SK-N-MC (cell line): ENCODE data around the gene GK2.

Experiments used
- DNase-seq: peaks from one replicate; pipeline ENCODE4 v3.0.0-alpha.2; 2011; ENCODE audit warnings: low read depth, low spot score
- H3K27ac ChIP-seq: fragments of 200-600 bp; sonication (generic); 2 replicates; pipeline ENCODE4 v1.5.1; 2016; ENCODE audit warnings: mixed run types
- H3K36me3 ChIP-seq: fragments of 200-600 bp; sonication (generic); 2 replicates; pipeline ENCODE4 v1.6.1; 2017; ENCODE audit warnings: antibody characterized with exemption, low read length, mixed read lengths; ENCODE audit not compliant: insufficient read depth
- H3K4me3 ChIP-seq: fragments of 200-600 bp; sonication (generic); 2 replicates; pipeline ENCODE4 v1.5.1; 2016
- H3K9ac ChIP-seq: fragments of 200-600 bp; sonication (generic); 2 replicates; pipeline ENCODE4 v1.8.0; 2017; ENCODE audit warnings: mixed run types, mixed read lengths; ENCODE audit not compliant: insufficient read length
- H3K9me3 ChIP-seq: fragments of 200-600 bp; sonication (generic); 2 replicates; pipeline ENCODE4 v1.6.1; 2017; ENCODE audit warnings: low read depth, mild to moderate bottlenecking, antibody characterized with exemption, low read length, moderate library complexity, mixed read lengths
- EZH2 ChIP-seq: fragments of 200-600 bp; sonication (generic); IDR thresholded peaks from one replicate; pipeline ENCODE4 v1.6.1; 2017; ENCODE audit warnings: antibody characterized with exemption
- FOXP2 ChIP-seq: optimal IDR thresholded peaks from 2 replicates; pipeline ENCODE3; 2011; ENCODE audit warnings: mild to moderate bottlenecking, moderate library complexity; ENCODE audit not compliant: insufficient read depth; ENCODE audit errors: extremely low read length, control extremely low read depth
- POLR2AphosphoS5 ChIP-seq: IDR thresholded peaks from 2 replicates; pipeline ENCODE4 v1.6.1; 2012; ENCODE audit warnings: mild to moderate bottlenecking, low read depth, low read length, borderline replicate concordance

GK2 gene

GRCh38 chr4:79399076-79399475 is 9.0 kb downstream of the GK2 start:
- Histone ChIP-seq H3K4me3 (no peak overlapping the region), H3K27ac (no peak overlapping the region), H3K9ac (no peak overlapping the region), H3K9me3 (no peaks in the 10 kb centered on the region), H3K36me3 (no peaks in the 10 kb centered on the region)
- TF ChIP-seq EZH2 (no peak), FOXP2 (no peak), POLR2AphosphoS5 (no peak)
- DNase-seq, result no peak

DNA sequence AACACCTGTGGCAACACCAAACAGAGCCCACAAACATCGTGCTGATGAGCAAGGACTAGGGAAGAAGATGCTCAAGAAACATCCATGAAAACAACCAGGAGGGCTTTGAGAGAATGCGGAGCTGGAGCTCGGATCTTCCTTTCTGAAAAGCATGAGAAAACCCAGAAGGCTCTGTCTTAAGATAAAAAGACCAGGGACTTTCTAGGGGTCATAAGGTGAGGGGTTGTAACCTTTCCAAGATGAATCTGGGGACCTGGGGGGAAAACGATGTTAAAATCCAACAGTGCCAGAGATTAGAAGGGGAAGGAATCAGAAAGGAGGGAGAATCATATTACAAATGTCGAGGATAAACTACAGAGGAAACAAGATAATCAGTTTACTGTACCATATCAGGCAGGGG is 10.1 kb downstream of the GK2 start:
- H3K27ac ChIP-seq, result no peak overlapping the region
- TF ChIP-seq EZH2, result no peak
- TF ChIP-seq POLR2AphosphoS5, result no peak
- TF ChIP-seq FOXP2, result no peak
- DNase-seq, result no peak
- H3K4me3 ChIP-seq, result no peak overlapping the region
- no peak overlapping the region for H3K9ac ChIP-seq
- no peaks in the 10 kb centered on the region for H3K9me3 ChIP-seq
- no peaks in the 10 kb centered on the region for H3K36me3 ChIP-seq

DNA sequence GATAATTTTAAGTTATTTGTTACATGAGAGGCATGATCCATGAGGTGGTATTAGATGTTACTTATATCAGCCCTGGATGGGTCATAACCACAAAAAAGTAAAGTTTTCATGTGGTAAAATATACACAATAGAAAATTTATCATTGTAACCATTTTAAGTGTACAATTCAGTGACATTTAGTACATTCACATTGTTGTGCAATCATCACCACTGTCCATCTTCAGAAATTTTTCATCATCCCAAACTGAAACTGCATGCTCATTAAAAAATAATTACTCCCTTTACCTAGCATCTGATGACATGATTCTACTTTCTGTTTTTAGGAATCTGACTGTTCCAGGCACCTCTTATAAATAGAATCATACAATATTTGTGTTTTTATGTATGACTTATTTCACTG is 11.2 kb downstream of the GK2 start:
- no peaks in the 10 kb centered on the region for H3K36me3 ChIP-seq
- no peaks in the 10 kb centered on the region for H3K9me3 ChIP-seq
- TF ChIP-seq EZH2 (no peak), FOXP2 (no peak), POLR2AphosphoS5 (no peak)
- no peak overlapping the region for H3K27ac ChIP-seq
- no peak for DNase-seq
- no peak overlapping the region for H3K4me3 ChIP-seq
- H3K9ac ChIP-seq, result no peak overlapping the region

- H3K9ac ChIP-seq, result no peak overlapping the region
- H3K36me3 ChIP-seq, result no peaks in the 10 kb centered on the region
- no peak overlapping the region for H3K27ac ChIP-seq
- DNase-seq, result no peak
- TF ChIP-seq POLR2AphosphoS5, result no peak
- no peak for TF ChIP-seq FOXP2
- no peak for TF ChIP-seq EZH2
- no peaks in the 10 kb centered on the region for H3K9me3 ChIP-seq
- H3K4me3 ChIP-seq, result no peak overlapping the region
Measured at GRCh38 chr4:79395841-79396240, 12.2 kb downstream of the GK2 start.

DNA sequence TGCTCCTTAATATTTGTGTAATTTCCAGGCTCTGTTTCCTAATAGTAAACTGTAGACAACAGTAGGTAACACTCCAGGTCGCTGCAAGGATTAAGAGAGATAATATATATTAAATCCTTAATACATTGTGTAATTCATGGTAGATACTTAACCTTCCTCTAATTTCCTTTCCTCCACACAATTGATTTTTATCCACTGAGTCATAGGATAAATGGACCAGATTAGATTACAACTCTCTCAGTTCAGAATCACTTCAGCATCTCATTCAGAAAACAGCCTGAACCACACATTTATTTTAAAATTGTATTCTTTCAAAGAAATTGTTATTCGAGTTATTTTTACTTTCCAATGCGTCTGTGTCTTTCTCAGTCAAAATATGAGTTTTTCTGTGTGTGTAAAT is 17.1 kb downstream of the GK2 start:
- Histone ChIP-seq H3K27ac (no peak overlapping the region), H3K9me3 (no peaks in the 10 kb centered on the region), H3K4me3 (no peak overlapping the region), H3K36me3 (no peaks in the 10 kb centered on the region), H3K9ac (no peak overlapping the region)
- no peak for DNase-seq
- TF ChIP-seq POLR2AphosphoS5, result no peak
- TF ChIP-seq EZH2, result no peak
- TF ChIP-seq FOXP2, result no peak

DNA sequence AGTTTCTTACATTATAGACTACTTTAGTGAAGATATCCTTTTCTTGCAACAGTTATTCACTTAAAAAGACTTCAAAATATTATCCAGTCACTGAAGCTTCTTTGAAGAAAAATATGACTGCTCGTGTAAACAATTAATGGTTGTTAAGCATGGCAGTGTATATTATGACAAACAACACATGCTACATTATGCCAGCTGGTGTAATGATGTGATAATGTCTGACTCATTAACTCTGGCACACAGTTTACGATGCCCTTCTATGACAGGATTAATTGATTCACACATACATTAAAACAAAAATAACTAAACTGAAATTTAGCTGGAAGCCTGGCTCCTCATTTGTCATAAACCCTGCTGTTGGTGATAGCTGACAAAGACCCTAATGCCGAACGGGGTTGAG is 22.4 kb downstream of the GK2 start:
- TF ChIP-seq EZH2, result no peak
- no peak for TF ChIP-seq FOXP2
- no peak for TF ChIP-seq POLR2AphosphoS5
- no peak for DNase-seq
- H3K9me3 ChIP-seq, result no peaks in the 10 kb centered on the region
- H3K36me3 ChIP-seq, result no peaks in the 10 kb centered on the region
- H3K9ac ChIP-seq, result no peak overlapping the region
- no peak overlapping the region for H3K4me3 ChIP-seq
- no peak overlapping the region for H3K27ac ChIP-seq

GRCh38 chr4:79381161-79381560 is 26.9 kb downstream of the GK2 start:
- no peaks in the 10 kb centered on the region for H3K36me3 ChIP-seq
- no peak overlapping the region for H3K27ac ChIP-seq
- TF ChIP-seq POLR2AphosphoS5, result no peak
- TF ChIP-seq FOXP2, result no peak
- no peak for TF ChIP-seq EZH2
- no peak overlapping the region for H3K4me3 ChIP-seq
- no peak for DNase-seq
- no peaks in the 10 kb centered on the region for H3K9me3 ChIP-seq
- H3K9ac ChIP-seq, result no peak overlapping the region

GRCh38 chr4:79370026-79370425 is 38.0 kb downstream of the GK2 start:
- no peak overlapping the region for H3K9ac ChIP-seq
- TF ChIP-seq FOXP2, result no peak
- TF ChIP-seq EZH2, result no peak
- no peak for TF ChIP-seq POLR2AphosphoS5
- no peak overlapping the region for H3K4me3 ChIP-seq
- no peak for DNase-seq
- H3K36me3 ChIP-seq, result no peaks in the 10 kb centered on the region
- no peak overlapping the region for H3K27ac ChIP-seq
- no peaks in the 10 kb centered on the region for H3K9me3 ChIP-seq

DNA sequence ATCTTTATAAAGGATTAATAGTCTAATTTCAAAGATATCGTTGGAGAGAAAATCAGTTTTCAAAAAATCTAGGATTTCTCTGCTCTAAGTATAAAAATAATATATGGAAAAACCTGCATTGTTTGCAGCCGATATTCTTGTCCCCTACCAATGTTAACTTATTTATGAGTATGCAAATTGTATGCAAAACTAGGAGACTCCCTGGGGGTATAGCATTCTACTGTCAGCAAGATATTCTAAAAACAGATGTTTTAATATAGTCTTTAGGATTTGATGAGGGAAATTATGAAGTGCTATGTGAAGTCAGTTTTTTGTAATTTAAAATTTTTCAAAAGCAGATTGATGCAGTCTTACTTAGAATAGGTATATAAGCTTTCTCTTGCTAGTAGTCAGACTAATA is 40.9 kb downstream of the GK2 start:
- no peaks in the 10 kb centered on the region for H3K36me3 ChIP-seq
- peak overlapping the region; percentile 88 for H3K27ac ChIP-seq
- H3K4me3 ChIP-seq, result peak overlapping the region; percentile 72
- H3K9ac ChIP-seq, result no peak overlapping the region
- no peaks in the 10 kb centered on the region for H3K9me3 ChIP-seq
- peak; percentile 93 for DNase-seq
- TF ChIP-seq POLR2AphosphoS5, result no peak; the same call in 1 of the 2 replicates
- no peak for TF ChIP-seq EZH2
- TF ChIP-seq FOXP2, result no peak
